Tibial nerve (tissue), 4 donors: ENCODE data around the gene SLC45A3.

Experiments used
- EP300 ChIP-seq, 2 donors: sonication (generic); formaldehyde crosslinking; IDR thresholded peaks; one replicate each; pipeline ENCODE4 v1.6.1; 2017; ENCODE audit warnings: antibody characterized with exemption in 2 of 2, mild to moderate bottlenecking in 1 of 2
- POLR2A ChIP-seq, 2 donors: fragments of 450-650 bp; IDR thresholded peaks; one replicate each; pipeline ENCODE4 v1.6.1; 2017; ENCODE audit warnings: antibody characterized with exemption in 2 of 2, mild to moderate bottlenecking in 2 of 2, moderate library complexity in 2 of 2
- TF ChIP-seq, protein P1 (sequence below), 5 experiments: fragments of 200-600 bp in 3 of 5; fragments of 450-650 bp in 2 of 5; sonication (generic) in 3 of 5; IDR thresholded peaks; one replicate each; pipeline ENCODE4 v1.5.1; 2016 to 2019; ENCODE audit warnings: antibody characterized with exemption in 5 of 5, mild to moderate bottlenecking in 3 of 5, moderate library complexity in 2 of 5

DNA sequence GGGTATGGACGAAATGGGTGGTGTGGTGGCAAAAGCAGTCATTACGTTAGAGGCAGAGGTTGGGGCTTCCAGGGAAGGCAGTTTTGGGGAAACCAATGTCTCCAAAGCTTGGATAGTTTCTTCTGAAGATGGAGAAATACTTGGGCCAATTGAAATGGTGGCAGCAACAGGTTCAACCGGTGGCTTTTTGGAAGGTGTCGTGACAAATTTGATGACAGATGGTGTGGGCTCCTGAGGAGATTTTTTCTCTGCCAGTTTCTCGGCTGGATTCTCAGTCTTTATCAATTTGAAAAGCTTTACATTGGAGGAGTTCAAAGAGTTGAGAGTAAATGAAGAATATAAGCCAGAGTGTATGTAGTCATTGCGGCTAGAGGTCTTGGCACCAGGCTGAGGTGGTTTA, 60.0 kb downstream of the SLC45A3 start:
- TF ChIP-seq POLR2A (IDR thresholded peaks at IDR 0.05) (no peak), EP300 (IDR thresholded peaks at IDR 0.05) (no peak)
- TF ChIP-seq, protein P1, sequence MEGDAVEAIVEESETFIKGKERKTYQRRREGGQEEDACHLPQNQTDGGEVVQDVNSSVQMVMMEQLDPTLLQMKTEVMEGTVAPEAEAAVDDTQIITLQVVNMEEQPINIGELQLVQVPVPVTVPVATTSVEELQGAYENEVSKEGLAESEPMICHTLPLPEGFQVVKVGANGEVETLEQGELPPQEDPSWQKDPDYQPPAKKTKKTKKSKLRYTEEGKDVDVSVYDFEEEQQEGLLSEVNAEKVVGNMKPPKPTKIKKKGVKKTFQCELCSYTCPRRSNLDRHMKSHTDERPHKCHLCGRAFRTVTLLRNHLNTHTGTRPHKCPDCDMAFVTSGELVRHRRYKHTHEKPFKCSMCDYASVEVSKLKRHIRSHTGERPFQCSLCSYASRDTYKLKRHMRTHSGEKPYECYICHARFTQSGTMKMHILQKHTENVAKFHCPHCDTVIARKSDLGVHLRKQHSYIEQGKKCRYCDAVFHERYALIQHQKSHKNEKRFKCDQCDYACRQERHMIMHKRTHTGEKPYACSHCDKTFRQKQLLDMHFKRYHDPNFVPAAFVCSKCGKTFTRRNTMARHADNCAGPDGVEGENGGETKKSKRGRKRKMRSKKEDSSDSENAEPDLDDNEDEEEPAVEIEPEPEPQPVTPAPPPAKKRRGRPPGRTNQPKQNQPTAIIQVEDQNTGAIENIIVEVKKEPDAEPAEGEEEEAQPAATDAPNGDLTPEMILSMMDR (IDR thresholded peaks at IDR 0.05) = no peak
